LHCN-M2 (cell line): ENCODE data around the gene DDA1. TPM values are rescaled to one million over a fixed set of nuclear protein-coding genes. Genes with fewer than 3 reads are reported as not detected.
A peak's percentile ranks its signal among the peaks of the same experiment; 100 is the strongest.

Experiments
- DNase-seq: peaks from one replicate; pipeline ENCODE4 v3.0.0-alpha.2; 2012; ENCODE audit warnings: low read depth
- total RNA-seq: library from RNA; depleted of rRNA; stranded (reverse); fragments of >200 nt; gene quantifications from 2 replicates; pipeline ENCODE4 v1.2.3, GENCODE V29; 2014

The DDA1 gene
- total RNA-seq, 1 experiment from 2014 or later: 55.9 TPM

GRCh38 chr19:17328517-17329365, 19.4 kb downstream of the DDA1 start:
- no peak for DNase-seq

- DNase-seq: no peak
Observed at GRCh38 chr19:17329366-17330261, 20.3 kb downstream of the DDA1 start.

- no peak for DNase-seq
Observed at GRCh38 chr19:17330262-17331044, 21.1 kb downstream of the DDA1 start.

- DNase-seq: no peak
Observed at GRCh38 chr19:17331045-17331558, 21.7 kb downstream of the DDA1 start.

- DNase-seq: no peak
Observed at GRCh38 chr19:17332360-17332676, 23.0 kb downstream of the DDA1 start.

- peak; percentile 63 for DNase-seq
Observed at GRCh38 chr19:17332677-17333581, 23.6 kb downstream of the DDA1 start.

- DNase-seq: peak; percentile 70
Observed at GRCh38 chr19:17333611-17334413, 24.4 kb downstream of the DDA1 start.

GRCh38 chr19:17334414-17335409, 25.3 kb downstream of the DDA1 start, which contains the start of gene ANO8:
Gene ANO8 (minus strand): TSS chr19:17334855. CDS start chr19:17334670, 185 bp downstream.
- peak; percentile 98 for DNase-seq

- DNase-seq: no peak
Observed at GRCh38 chr19:17335575-17335974, 26.2 kb downstream of the DDA1 start.

GRCh38 chr19:17336872-17337674, 27.7 kb downstream of the DDA1 start, which contains the start of gene GTPBP3:
Gene GTPBP3 (plus strand): TSS chr19:17337553. CDS start chr19:17337612, 59 bp downstream.
- DNase-seq: peak; percentile 98

- peak; percentile 8 for DNase-seq
Observed at GRCh38 chr19:17337675-17338432, 28.5 kb downstream of the DDA1 start.

GRCh38 chr19:17338433-17339078, 29.2 kb downstream of the DDA1 start:
- no peak for DNase-seq

- no peak for DNase-seq
Observed at GRCh38 chr19:17339088-17339741, 29.9 kb downstream of the DDA1 start.

GRCh38 chr19:17340302-17340870, 31.0 kb downstream of the DDA1 start:
- no peak for DNase-seq

GRCh38 chr19:17340871-17341357, 31.6 kb downstream of the DDA1 start:
- no peak for DNase-seq
